Measurements from ENCODE around the gene ARSJ. TPM values are rescaled to one million over a fixed set of nuclear protein-coding genes. Genes with fewer than 3 reads are reported as not detected.

ARSJ gene
- total and polyA plus RNA-seq, 2 of the 8 experiments (the other 6 are each of a cell fraction or from before 2014, with no cell fraction given): 1.4 to 6.3 TPM

- Histone ChIP-seq H2BK20ac (ENCODE audit: low read length) (no peak overlapping the region), H3K79me2 (ENCODE audit: control insufficient read depth in 1 of 2, insufficient read depth in 2 of 2, low read length in 2 of 2) (no peaks in the 10 kb centered on the region), H2BK12ac (ENCODE audit: low read depth, low read length) (no peak overlapping the region), H3K4me1 (replicated peaks in 1 of 4; ENCODE audit: control insufficient read depth in 3 of 4, insufficient read depth in 4 of 4, low read length in 3 of 4) (no peaks in the 10 kb centered on the region), H3K27ac (ENCODE audit: low read depth, low read length) (no peak overlapping the region), H3K79me1 (ENCODE audit: low read depth, low read length) (no peaks in the 10 kb centered on the region), H3K23me2 (ENCODE audit: low read depth, low read length) (no peaks in the 10 kb centered on the region), H3K23ac (ENCODE audit: insufficient read length) (no peak overlapping the region), H3K9ac (replicated peaks in 1 of 4; ENCODE audit: extremely low read depth in 1 of 4, low read depth in 3 of 4, low read length in 3 of 4) (no peak overlapping the region), H4K5ac (ENCODE audit: insufficient read length, low read depth, low read length) (no peak overlapping the region), H3K14ac (ENCODE audit: insufficient read length) (no peak overlapping the region), H3K9me3 (ENCODE audit: insufficient read depth in 2 of 2, low read depth in 1 of 2, low read length in 1 of 2) (no peaks in the 10 kb centered on the region), H4K8ac (ENCODE audit: extremely low read depth, insufficient read depth, low read length) (no peak overlapping the region), H3K36me3 (ENCODE audit: control insufficient read depth in 2 of 4, insufficient read depth in 4 of 4, low read length in 3 of 4) (no peaks in the 10 kb centered on the region), H3K4ac (replicated peaks; ENCODE audit: insufficient read length, low read depth, low read length) (no peak overlapping the region), H2BK15ac (ENCODE audit: low read length) (no peak overlapping the region), H2AFZ (ENCODE audit: low read length) (no peak overlapping the region), H4K20me1 (replicated peaks in 1 of 2; ENCODE audit: control insufficient read depth in 1 of 2, insufficient read depth in 2 of 2, low read length in 2 of 2) (no peaks in the 10 kb centered on the region), H2AK5ac (ENCODE audit: low read depth, low read length) (no peak overlapping the region), H3K18ac (ENCODE audit: extremely low read depth, low read length) (no peak overlapping the region), H2BK5ac (ENCODE audit: low read depth, low read length) (no peak overlapping the region), H4K91ac (replicated peaks; ENCODE audit: insufficient read length, low read length) (no peak overlapping the region), H3K4me2 (ENCODE audit: insufficient read depth in 1 of 2, low read depth in 2 of 2, low read length in 2 of 2) (no peak overlapping the region), H2BK120ac (replicated peaks; ENCODE audit: low read depth, low read length) (no peak overlapping the region), H3K56ac (replicated peaks; ENCODE audit: insufficient read length, low read depth, low read length) (no peak overlapping the region), H3K27me3 (replicated peaks in 1 of 4; ENCODE audit: control insufficient read depth in 3 of 4, extremely low read depth in 1 of 4, insufficient read depth in 3 of 4, low read length in 3 of 4) (no peaks in the 10 kb centered on the region), H3K4me3 (ENCODE audit: extremely low read depth in 1 of 4, insufficient read depth in 2 of 4, low read depth in 3 of 4, low read length in 4 of 4) (no peak overlapping the region)
- POLR2A ChIA-PET (ENCODE audit: partially characterized antibody): no interaction called here
- no peak for FAIRE-seq
- DNase-seq (ENCODE audit: low read depth in 1 of 2, low spot score in 2 of 2): no peak
- CTCF ChIA-PET (ENCODE audit: partially characterized antibody): no interaction called here
- TF ChIP-seq HDAC2 (IDR thresholded peaks at IDR 0.05; ENCODE audit: borderline replicate concordance in 1 of 2, low read depth in 2 of 2, low read length in 2 of 2) (no peak), SAP30 (IDR thresholded peaks at IDR 0.05; ENCODE audit: insufficient read depth, insufficient replicate concordance, low read length) (no peak), MAFK (IDR thresholded peaks at IDR 0.05; ENCODE audit: low read depth, low read length) (no peak), SP2 (IDR thresholded peaks at IDR 0.05; ENCODE audit: low read length) (no peak), CBX8 (IDR thresholded peaks at IDR 0.05; ENCODE audit: borderline replicate concordance, low read depth, low read length) (no peak), FOSL1 (IDR thresholded peaks at IDR 0.05; ENCODE audit: insufficient read depth, low read depth, low read length) (no peak), CREB1 (IDR thresholded peaks at IDR 0.05) (no peak), TBP (IDR thresholded peaks at IDR 0.05; ENCODE audit: low read depth, low read length) (no peak), PHF8 (conservative IDR thresholded peaks at IDR 0.05; ENCODE audit: low read depth, low read length) (no peak), SIN3A (conservative IDR thresholded peaks at IDR 0.05 in 1 of 2, IDR thresholded peaks at IDR 0.05 in 1 of 2; ENCODE audit: low read depth in 1 of 2, low read length in 2 of 2) (no peak), EGR1 (IDR thresholded peaks at IDR 0.05; ENCODE audit: borderline replicate concordance, low read depth, low read length) (no peak), POLR2AphosphoS5 (IDR thresholded peaks at IDR 0.05; ENCODE audit: low read depth, low read length) (no peak), ATF2 (IDR thresholded peaks at IDR 0.05; ENCODE audit: low read length) (no peak), CHD2 (IDR thresholded peaks at IDR 0.05; ENCODE audit: low read length) (no peak), BCL11A (IDR thresholded peaks at IDR 0.05; ENCODE audit: low read depth in 2 of 2, low read length in 2 of 2) (no peak)
Measured at GRCh38 chr4:114028071-114028470, 48.6 kb upstream of the ARSJ start.

Measured in H1 (cell line).